Panc1 (cell line): ENCODE data around the gene PIEZO1. TPM values are rescaled to one million over a fixed set of nuclear protein-coding genes. Genes with fewer than 3 reads are reported as not detected.

Experiments used
- ATAC-seq: fragments of 200-7000 bp; cut with Tn5 transposase; 2 replicates; pipeline ENCODE4 v1.9.1; 2020; ENCODE audit warnings: mild to moderate bottlenecking, moderate library complexity
- BruUV-seq: library from RNA; stranded (reverse); fragments of 400-500 nt; replicated peaks from 2 replicates; lab custom pipeline; 2021; lab: Mats Ljungman, UMichigan
- CTCF ChIA-PET: fragments of 300-600 bp; sonication (Branson Sonifier 250); formaldehyde crosslinking; loops from one replicate; lab custom pipeline; 2022; ENCODE audit warnings: antibody characterized with exemption; lab: Charles Lee
- POLR2A ChIA-PET: fragments of 300-600 bp; sonication (Branson Sonifier 250); formaldehyde crosslinking; loops from one replicate; lab custom pipeline; 2022; ENCODE audit warnings: antibody characterized with exemption; lab: Charles Lee
- DNase-seq: peaks from one replicate; pipeline ENCODE4 v3.0.0-alpha.2; 2010; ENCODE audit warnings: low read depth, low spot score
- H3K27ac ChIP-seq: 2 replicates; pipeline ENCODE4 v1.5.1; 2011; ENCODE audit warnings: mild to moderate bottlenecking, low read length, inconsistent platforms
- H3K27me3 ChIP-seq: fragments of 200-500 bp; sonication (Bioruptor generic); 2 replicates; pipeline ENCODE4 v1.6.0; 2014; ENCODE audit warnings: low read length, inconsistent platforms; ENCODE audit not compliant: control insufficient read depth, insufficient read depth
- H3K36me3 ChIP-seq: fragments of 200-500 bp; sonication (Bioruptor generic); 2 replicates; pipeline ENCODE4 v1.5.1; 2014; ENCODE audit warnings: inconsistent platforms, mild to moderate bottlenecking, low read length, moderate library complexity; ENCODE audit not compliant: control insufficient read depth, insufficient read depth
- H3K4me1 ChIP-seq: 2 replicates; pipeline ENCODE4 v1.5.1; 2011; ENCODE audit warnings: inconsistent platforms, mild to moderate bottlenecking, low read length, moderate library complexity; ENCODE audit not compliant: control insufficient read depth, insufficient read depth
- H3K4me3 ChIP-seq, 2 experiments: 2 replicates each; pipeline ENCODE4 v1.5.1; 2011 to 2012; ENCODE audit warnings: low read depth in 2 of 2, low read length in 2 of 2, mild to moderate bottlenecking in 2 of 2, inconsistent platforms in 1 of 2, moderate library complexity in 1 of 2
- H3K9me3 ChIP-seq: fragments of 200-500 bp; sonication (Bioruptor generic); 2 replicates; pipeline ENCODE4 v1.5.1; 2014; ENCODE audit warnings: low read depth, mild to moderate bottlenecking, inconsistent platforms, low read length, moderate library complexity; ENCODE audit not compliant: control insufficient read depth, insufficient read depth
- POLR2AphosphoS5 ChIP-seq: IDR thresholded peaks from 2 replicates; pipeline ENCODE4 v1.6.1; 2012; ENCODE audit warnings: mild to moderate bottlenecking, low read depth, low read length, moderate library complexity
- SIN3A ChIP-seq: IDR thresholded peaks from 2 replicates; pipeline ENCODE4 v1.6.1; 2012; ENCODE audit warnings: low read depth, mild to moderate bottlenecking, low read length, moderate library complexity, borderline replicate concordance; ENCODE audit not compliant: insufficient read depth
- TCF7L2 ChIP-seq: IDR thresholded peaks from 2 replicates; pipeline ENCODE4 v1.6.1; 2011; ENCODE audit warnings: mild to moderate bottlenecking, low read depth, low read length, inconsistent platforms
- in situ Hi-C: cut with HindIII; loops from 2 replicates; pipeline ENCODE4 v1.10.0; 2016; ENCODE audit warnings: low sequenced_read_pairs, low pct_unique_long_range_greater_than_20kb
- intact Hi-C: fragments of 100-400 bp; cut with micrococcal nuclease; formaldehyde crosslinking; loops from one replicate; pipeline ENCODE4 v1.10.0; 2022; ENCODE audit not compliant: unreplicated experiment
- total RNA-seq: library from RNA; stranded (reverse); gene quantifications from one replicate; pipeline ENCODE4 v1.2.1, GENCODE V29; 2021; ENCODE audit not compliant: unreplicated experiment
- TF ChIP-seq, protein P1 (sequence below): fragments of 450-650 bp; IDR thresholded peaks from 2 replicates; pipeline ENCODE4 v1.5.1; 2017; ENCODE audit warnings: mild to moderate bottlenecking
- TF ChIP-seq, protein P2 (sequence below), 2 experiments: IDR thresholded peaks; 2 replicates each; pipeline ENCODE4 v1.6.1; 2011 to 2012; ENCODE audit warnings: low read depth in 2 of 2, control low read depth in 1 of 2, low read length in 1 of 2, mild to moderate bottlenecking in 1 of 2, moderate library complexity in 1 of 2; ENCODE audit not compliant: insufficient read depth in 1 of 2

The PIEZO1 gene
- total RNA-seq, 1 experiment from 2014 or later, result 175 TPM

DNA sequence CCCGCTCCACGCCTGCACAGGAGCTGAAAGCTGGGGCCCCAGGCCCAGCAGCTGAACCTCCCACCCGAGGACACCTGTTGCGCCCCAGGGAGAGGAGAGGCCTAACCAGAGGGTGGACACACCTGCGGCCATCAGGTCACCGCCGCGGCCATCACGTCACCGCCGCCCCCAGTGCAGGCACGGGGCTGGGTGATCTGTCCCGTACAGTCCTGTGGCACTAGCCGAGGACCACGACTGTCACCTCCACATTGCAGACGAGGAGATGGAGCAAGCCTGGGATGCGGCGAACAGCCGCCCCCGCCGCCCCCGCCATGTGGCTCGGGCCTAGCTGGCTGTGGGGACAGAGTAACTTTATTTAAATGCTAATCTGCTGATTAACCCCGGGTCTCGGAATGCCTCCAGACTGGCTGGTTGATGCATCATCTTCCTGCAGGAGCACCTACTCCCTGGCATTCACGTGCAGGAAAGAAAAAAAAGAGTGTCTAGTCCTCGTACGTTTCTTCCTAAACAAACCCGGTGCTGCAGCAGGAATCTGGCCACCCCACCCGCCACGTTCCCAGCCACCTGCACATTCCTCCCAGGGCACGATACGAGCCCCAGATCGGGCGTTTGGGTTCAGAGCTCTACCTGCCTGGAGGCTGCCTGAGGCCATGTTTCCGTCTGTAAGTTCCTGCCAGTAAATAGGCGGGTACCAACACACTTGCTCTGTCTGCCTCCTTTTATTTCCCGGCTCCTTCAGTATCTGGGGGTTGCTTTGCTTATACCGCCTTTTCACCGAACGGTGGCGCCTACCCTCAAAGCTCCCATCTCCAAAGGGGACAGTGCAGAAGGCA lies 29.9 kb downstream of the PIEZO1 start:
- Histone ChIP-seq H3K4me3 (no peak overlapping the region), H3K9me3 (no peaks in the 10 kb centered on the region), H3K27ac (no peak overlapping the region), H3K4me1 (peaks cover 45% of the 10 kb centered on the region), H3K36me3 (no peaks in the 10 kb centered on the region), H3K27me3 (no peaks in the 10 kb centered on the region)
- in situ Hi-C loops, result no loop called here
- POLR2A ChIA-PET, result no interaction called here
- DNase-seq, result no peak
- CTCF ChIA-PET, result no interaction called here
- TF ChIP-seq, protein P1, sequence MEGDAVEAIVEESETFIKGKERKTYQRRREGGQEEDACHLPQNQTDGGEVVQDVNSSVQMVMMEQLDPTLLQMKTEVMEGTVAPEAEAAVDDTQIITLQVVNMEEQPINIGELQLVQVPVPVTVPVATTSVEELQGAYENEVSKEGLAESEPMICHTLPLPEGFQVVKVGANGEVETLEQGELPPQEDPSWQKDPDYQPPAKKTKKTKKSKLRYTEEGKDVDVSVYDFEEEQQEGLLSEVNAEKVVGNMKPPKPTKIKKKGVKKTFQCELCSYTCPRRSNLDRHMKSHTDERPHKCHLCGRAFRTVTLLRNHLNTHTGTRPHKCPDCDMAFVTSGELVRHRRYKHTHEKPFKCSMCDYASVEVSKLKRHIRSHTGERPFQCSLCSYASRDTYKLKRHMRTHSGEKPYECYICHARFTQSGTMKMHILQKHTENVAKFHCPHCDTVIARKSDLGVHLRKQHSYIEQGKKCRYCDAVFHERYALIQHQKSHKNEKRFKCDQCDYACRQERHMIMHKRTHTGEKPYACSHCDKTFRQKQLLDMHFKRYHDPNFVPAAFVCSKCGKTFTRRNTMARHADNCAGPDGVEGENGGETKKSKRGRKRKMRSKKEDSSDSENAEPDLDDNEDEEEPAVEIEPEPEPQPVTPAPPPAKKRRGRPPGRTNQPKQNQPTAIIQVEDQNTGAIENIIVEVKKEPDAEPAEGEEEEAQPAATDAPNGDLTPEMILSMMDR, result no peak
- 0 out of 2 replicates have a peak, but pooled peaks have one; percentile 2 for ATAC-seq
- intact Hi-C loops, result no loop called here
- BruUV-seq, result no TSS peak

DNA sequence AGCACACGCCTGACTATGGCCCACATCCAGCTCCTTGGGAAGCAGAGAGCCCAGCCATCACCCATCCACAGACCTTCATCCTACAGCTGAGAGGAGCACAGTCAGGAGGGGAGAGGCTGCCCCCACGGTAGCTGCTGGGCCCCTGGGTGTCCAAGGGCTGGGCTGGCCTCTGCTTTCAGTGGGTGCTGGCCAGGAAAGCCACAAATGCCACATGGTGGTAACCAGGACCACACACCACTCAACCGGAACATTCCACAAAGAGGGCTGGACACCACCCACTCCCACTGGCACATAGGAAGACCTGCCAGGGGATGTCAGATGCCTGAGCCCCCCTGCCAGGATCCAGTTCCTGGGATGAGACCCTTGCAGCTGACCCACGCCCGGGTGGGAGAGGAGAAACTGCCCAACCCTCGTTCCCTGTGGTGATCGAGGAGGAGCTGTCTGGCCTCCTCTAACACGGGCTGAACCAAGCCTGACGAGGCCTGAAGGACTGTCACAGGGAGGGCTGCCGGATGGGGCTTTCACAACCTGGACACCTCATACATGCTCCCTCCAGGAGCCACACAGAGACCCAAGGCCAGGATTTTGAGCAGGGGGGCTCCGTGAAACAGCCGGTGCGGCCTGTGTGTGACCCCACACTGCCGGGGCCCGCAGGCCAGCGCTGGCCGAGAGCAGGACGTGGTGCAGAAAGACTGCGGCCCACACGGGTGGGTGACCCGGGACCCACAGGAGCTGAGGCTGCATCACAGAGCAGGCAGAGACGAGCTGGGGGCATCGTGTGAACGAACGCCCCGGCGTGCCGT lies 30.7 kb downstream of the PIEZO1 start:
- H3K9me3 ChIP-seq, result no peaks in the 10 kb centered on the region
- no peak for ATAC-seq
- no peak for DNase-seq
- H3K4me3 ChIP-seq, result no peak overlapping the region
- no TSS peak for BruUV-seq
- POLR2A ChIA-PET, result no interaction called here
- intact Hi-C loops (no loop called here), in situ Hi-C loops (no loop called here)
- peaks cover 36% of the 10 kb centered on the region for H3K4me1 ChIP-seq
- no peak overlapping the region for H3K27ac ChIP-seq
- H3K27me3 ChIP-seq, result no peaks in the 10 kb centered on the region
- CTCF ChIA-PET, result interaction anchor here (0.7 kb wide), 1 partner anchor 17 kb away, joined by 4 read pairs; no protein-coding TSS in a partner anchor
- no peaks in the 10 kb centered on the region for H3K36me3 ChIP-seq
- TF ChIP-seq TCF7L2, result no peak
- no peak for TF ChIP-seq POLR2AphosphoS5
- TF ChIP-seq, protein P2, sequence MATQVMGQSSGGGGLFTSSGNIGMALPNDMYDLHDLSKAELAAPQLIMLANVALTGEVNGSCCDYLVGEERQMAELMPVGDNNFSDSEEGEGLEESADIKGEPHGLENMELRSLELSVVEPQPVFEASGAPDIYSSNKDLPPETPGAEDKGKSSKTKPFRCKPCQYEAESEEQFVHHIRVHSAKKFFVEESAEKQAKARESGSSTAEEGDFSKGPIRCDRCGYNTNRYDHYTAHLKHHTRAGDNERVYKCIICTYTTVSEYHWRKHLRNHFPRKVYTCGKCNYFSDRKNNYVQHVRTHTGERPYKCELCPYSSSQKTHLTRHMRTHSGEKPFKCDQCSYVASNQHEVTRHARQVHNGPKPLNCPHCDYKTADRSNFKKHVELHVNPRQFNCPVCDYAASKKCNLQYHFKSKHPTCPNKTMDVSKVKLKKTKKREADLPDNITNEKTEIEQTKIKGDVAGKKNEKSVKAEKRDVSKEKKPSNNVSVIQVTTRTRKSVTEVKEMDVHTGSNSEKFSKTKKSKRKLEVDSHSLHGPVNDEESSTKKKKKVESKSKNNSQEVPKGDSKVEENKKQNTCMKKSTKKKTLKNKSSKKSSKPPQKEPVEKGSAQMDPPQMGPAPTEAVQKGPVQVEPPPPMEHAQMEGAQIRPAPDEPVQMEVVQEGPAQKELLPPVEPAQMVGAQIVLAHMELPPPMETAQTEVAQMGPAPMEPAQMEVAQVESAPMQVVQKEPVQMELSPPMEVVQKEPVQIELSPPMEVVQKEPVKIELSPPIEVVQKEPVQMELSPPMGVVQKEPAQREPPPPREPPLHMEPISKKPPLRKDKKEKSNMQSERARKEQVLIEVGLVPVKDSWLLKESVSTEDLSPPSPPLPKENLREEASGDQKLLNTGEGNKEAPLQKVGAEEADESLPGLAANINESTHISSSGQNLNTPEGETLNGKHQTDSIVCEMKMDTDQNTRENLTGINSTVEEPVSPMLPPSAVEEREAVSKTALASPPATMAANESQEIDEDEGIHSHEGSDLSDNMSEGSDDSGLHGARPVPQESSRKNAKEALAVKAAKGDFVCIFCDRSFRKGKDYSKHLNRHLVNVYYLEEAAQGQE (IDR thresholded peaks at IDR 0.05; ENCODE audit: insufficient read depth in 1 of 2, low read depth in 2 of 2, low read length in 1 of 2), result no peak
- TF ChIP-seq, protein P1, result no peak
- TF ChIP-seq SIN3A, result no peak
